ENCODE results near the gene SLC35F3. TPM values are rescaled to one million over a fixed set of nuclear protein-coding genes. Genes with fewer than 3 reads are reported as not detected.

The SLC35F3 gene
- total RNA-seq, 1 experiment from 2014 or later: not detected

GRCh38 chr1:233919786-233920185, 15.3 kb downstream of the SLC35F3 start:
- intact Hi-C loops (cut with micrococcal nuclease; ENCODE audit: unreplicated experiment): no loop called here
- no peaks in the 10 kb centered on the region; the same call in 1 of the 2 replicates for H3K9me3 ChIP-seq
- no peaks in the 10 kb centered on the region for H3K4me1 ChIP-seq
- H3K36me3 ChIP-seq (ENCODE audit: control insufficient read depth, insufficient read depth, low read length): no peaks in the 10 kb centered on the region
- no peak for DNase-seq
- BruUV-seq (replicated peaks): no TSS peak
- no peak overlapping the region for H3K27ac Mint-ChIP-seq (ENCODE audit: unreplicated experiment)
- H3K27me3 Mint-ChIP-seq (ENCODE audit: insufficient read depth, unreplicated experiment): peaks cover 6% of the 10 kb centered on the region
- POLR2A ChIA-PET: no interaction called here
- peaks cover 11% of the 10 kb centered on the region for H3K9me3 Mint-ChIP-seq (ENCODE audit: unreplicated experiment)
- CTCF ChIA-PET: no interaction called here
- TF ChIP-seq, protein P1, sequence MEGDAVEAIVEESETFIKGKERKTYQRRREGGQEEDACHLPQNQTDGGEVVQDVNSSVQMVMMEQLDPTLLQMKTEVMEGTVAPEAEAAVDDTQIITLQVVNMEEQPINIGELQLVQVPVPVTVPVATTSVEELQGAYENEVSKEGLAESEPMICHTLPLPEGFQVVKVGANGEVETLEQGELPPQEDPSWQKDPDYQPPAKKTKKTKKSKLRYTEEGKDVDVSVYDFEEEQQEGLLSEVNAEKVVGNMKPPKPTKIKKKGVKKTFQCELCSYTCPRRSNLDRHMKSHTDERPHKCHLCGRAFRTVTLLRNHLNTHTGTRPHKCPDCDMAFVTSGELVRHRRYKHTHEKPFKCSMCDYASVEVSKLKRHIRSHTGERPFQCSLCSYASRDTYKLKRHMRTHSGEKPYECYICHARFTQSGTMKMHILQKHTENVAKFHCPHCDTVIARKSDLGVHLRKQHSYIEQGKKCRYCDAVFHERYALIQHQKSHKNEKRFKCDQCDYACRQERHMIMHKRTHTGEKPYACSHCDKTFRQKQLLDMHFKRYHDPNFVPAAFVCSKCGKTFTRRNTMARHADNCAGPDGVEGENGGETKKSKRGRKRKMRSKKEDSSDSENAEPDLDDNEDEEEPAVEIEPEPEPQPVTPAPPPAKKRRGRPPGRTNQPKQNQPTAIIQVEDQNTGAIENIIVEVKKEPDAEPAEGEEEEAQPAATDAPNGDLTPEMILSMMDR (IDR thresholded peaks at IDR 0.05; ENCODE audit: insufficient read depth in 1 of 2, low read depth in 1 of 2, low read length in 1 of 2, severe bottlenecking in 1 of 2, unreplicated experiment in 1 of 2): no peak
- H3K4me3 Mint-ChIP-seq (ENCODE audit: unreplicated experiment): no peak overlapping the region
- no peaks in the 10 kb centered on the region for H3K36me3 Mint-ChIP-seq (ENCODE audit: insufficient read depth, unreplicated experiment)
- no peaks in the 10 kb centered on the region for H3K27me3 ChIP-seq (replicated peaks; ENCODE audit: control insufficient read depth, insufficient read depth, low read length)
- no peak overlapping the region for H3K4me3 ChIP-seq (ENCODE audit: low read depth, low read length)
- H3K4me1 Mint-ChIP-seq (ENCODE audit: low read depth, unreplicated experiment): no peaks in the 10 kb centered on the region

- Mint-ChIP-seq H3K27me3 (ENCODE audit: insufficient read depth, unreplicated experiment) (peaks cover 9% of the 10 kb centered on the region), H3K36me3 (ENCODE audit: insufficient read depth, unreplicated experiment) (no peaks in the 10 kb centered on the region), H3K9me3 (ENCODE audit: unreplicated experiment) (no peaks in the 10 kb centered on the region), H3K27ac (ENCODE audit: unreplicated experiment) (no peak overlapping the region), H3K4me3 (ENCODE audit: unreplicated experiment) (no peak overlapping the region), H3K4me1 (ENCODE audit: low read depth, unreplicated experiment) (no peaks in the 10 kb centered on the region)
- CTCF ChIA-PET: no interaction called here
- Histone ChIP-seq H3K27me3 (replicated peaks; ENCODE audit: control insufficient read depth, insufficient read depth, low read length) (no peaks in the 10 kb centered on the region), H3K36me3 (ENCODE audit: control insufficient read depth, insufficient read depth, low read length) (no peaks in the 10 kb centered on the region), H3K4me1 (no peaks in the 10 kb centered on the region), H3K4me3 (ENCODE audit: low read depth, low read length) (no peak overlapping the region), H3K9me3 (no peaks in the 10 kb centered on the region)
- DNase-seq: no peak
- POLR2A ChIA-PET: no interaction called here
- intact Hi-C loops (cut with micrococcal nuclease; ENCODE audit: unreplicated experiment): no loop called here
- no TSS peak for BruUV-seq (replicated peaks)
- TF ChIP-seq, protein P1 (IDR thresholded peaks at IDR 0.05; ENCODE audit: insufficient read depth in 1 of 2, low read depth in 1 of 2, low read length in 1 of 2, severe bottlenecking in 1 of 2, unreplicated experiment in 1 of 2): no peak
These were observed 23.6 kb downstream of the SLC35F3 start for GRCh38 chr1:233928123-233928522.

DNA sequence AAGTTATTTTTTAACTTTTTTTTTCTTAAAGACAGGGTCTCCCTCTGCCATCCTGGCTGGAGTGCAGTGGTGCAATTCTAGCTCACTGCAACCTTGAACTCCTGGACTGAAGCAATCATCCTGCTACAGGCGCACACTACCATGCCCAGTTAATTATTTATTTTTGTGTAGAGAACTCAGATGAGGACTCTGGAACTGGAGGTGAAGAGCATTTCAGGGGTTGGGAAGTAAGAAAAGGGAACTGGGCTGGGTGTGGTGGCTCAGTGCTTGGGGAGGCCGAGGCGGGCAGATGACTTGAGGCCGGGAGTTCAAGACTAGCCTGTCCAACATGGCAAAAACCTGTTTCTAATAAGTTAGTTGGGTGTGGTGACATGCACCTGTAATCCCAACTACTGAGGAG, 28.9 kb downstream of the SLC35F3 start:
- Mint-ChIP-seq H3K27ac (ENCODE audit: unreplicated experiment) (no peak overlapping the region), H3K9me3 (ENCODE audit: unreplicated experiment) (no peaks in the 10 kb centered on the region), H3K4me1 (ENCODE audit: low read depth, unreplicated experiment) (no peaks in the 10 kb centered on the region), H3K27me3 (ENCODE audit: insufficient read depth, unreplicated experiment) (peaks cover 15% of the 10 kb centered on the region), H3K4me3 (ENCODE audit: unreplicated experiment) (no peak overlapping the region), H3K36me3 (ENCODE audit: insufficient read depth, unreplicated experiment) (no peaks in the 10 kb centered on the region)
- TF ChIP-seq, protein P1 (IDR thresholded peaks at IDR 0.05; ENCODE audit: insufficient read depth in 1 of 2, low read depth in 1 of 2, low read length in 1 of 2, severe bottlenecking in 1 of 2, unreplicated experiment in 1 of 2): no peak
- intact Hi-C loops (cut with micrococcal nuclease; ENCODE audit: unreplicated experiment): no loop called here
- H3K27me3 ChIP-seq (replicated peaks; ENCODE audit: control insufficient read depth, insufficient read depth, low read length): no peaks in the 10 kb centered on the region; the same call in 1 of the 2 replicates
- CTCF ChIA-PET: no interaction called here
- no peaks in the 10 kb centered on the region for H3K36me3 ChIP-seq (ENCODE audit: control insufficient read depth, insufficient read depth, low read length)
- no TSS peak for BruUV-seq (replicated peaks)
- no peaks in the 10 kb centered on the region for H3K4me1 ChIP-seq
- H3K4me3 ChIP-seq (ENCODE audit: low read depth, low read length): no peak overlapping the region
- H3K9me3 ChIP-seq: no peaks in the 10 kb centered on the region
- POLR2A ChIA-PET: no interaction called here
- DNase-seq: no peak
